ENCODE data around the gene SUFU. TPM values are rescaled to one million over a fixed set of nuclear protein-coding genes. Genes with fewer than 3 reads are reported as not detected.

Gene SUFU
- total and polyA plus RNA-seq, 2 experiments from 2014 or later: 10.9 to 18.2 TPM

- Histone ChIP-seq H3K4me3 (no peak overlapping the region), H3K4me2 (no peak overlapping the region), H4K20me1 (ENCODE audit: insufficient read depth, poor library complexity, severe bottlenecking) (peaks cover 64% of the 10 kb centered on the region), H3K27ac (no peak overlapping the region), H2AFZ (no peak overlapping the region), H3K36me3 (replicated peaks; ENCODE audit: insufficient read depth, low read depth) (no peaks in the 10 kb centered on the region), H3K9me3 (ENCODE audit: low read depth) (no peaks in the 10 kb centered on the region), H3K4me1 (ENCODE audit: insufficient read depth) (no peaks in the 10 kb centered on the region), H3K79me2 (peaks cover 80% of the 10 kb centered on the region), H3K27me3 (no peaks in the 10 kb centered on the region), H3K9me2 (replicated peaks; ENCODE audit: insufficient read depth) (no peaks in the 10 kb centered on the region)
- no peak for TF ChIP-seq EZH2phosphoT487 (IDR thresholded peaks at IDR 0.05; ENCODE audit: low read depth, severe bottlenecking, unreplicated experiment)
- TF ChIP-seq CTCF (IDR thresholded peaks at IDR 0.05; ENCODE audit: poor library complexity): no peak
- TF ChIP-seq EZH2 (IDR thresholded peaks at IDR 0.05; ENCODE audit: borderline replicate concordance): no peak
- DNase-seq (ENCODE audit: low spot score): no peak
- WGBS (ENCODE audit: low lambda C conversion rate, missing lambda C conversion rate): over 99% methylated on average over 7 of the region's 7 CpGs
Measured at GRCh38 chr10:102492344-102492939, 11.3 kb upstream of the SUFU start.

- Histone ChIP-seq H3K4me3 (no peak overlapping the region), H3K27me3 (no peaks in the 10 kb centered on the region), H3K79me2 (peaks cover 86% of the 10 kb centered on the region), H3K4me2 (no peak overlapping the region), H4K20me1 (ENCODE audit: insufficient read depth, poor library complexity, severe bottlenecking) (peaks cover 69% of the 10 kb centered on the region), H3K9me2 (replicated peaks; ENCODE audit: insufficient read depth) (no peaks in the 10 kb centered on the region), H2AFZ (no peak overlapping the region), H3K27ac (no peak overlapping the region), H3K36me3 (replicated peaks; ENCODE audit: insufficient read depth, low read depth) (no peaks in the 10 kb centered on the region), H3K9me3 (ENCODE audit: low read depth) (no peaks in the 10 kb centered on the region), H3K4me1 (ENCODE audit: insufficient read depth) (no peaks in the 10 kb centered on the region)
- WGBS (ENCODE audit: low lambda C conversion rate, missing lambda C conversion rate): 53% methylated on average over 2 of the region's 2 CpGs
- DNase-seq (ENCODE audit: low spot score): peak; percentile 26
- TF ChIP-seq CTCF (IDR thresholded peaks at IDR 0.05; ENCODE audit: poor library complexity): no peak
- no peak for TF ChIP-seq EZH2phosphoT487 (IDR thresholded peaks at IDR 0.05; ENCODE audit: low read depth, severe bottlenecking, unreplicated experiment)
- no peak for TF ChIP-seq EZH2 (IDR thresholded peaks at IDR 0.05; ENCODE audit: borderline replicate concordance)
Measured at GRCh38 chr10:102492983-102493382, 10.8 kb upstream of the SUFU start.

GRCh38 chr10:102493771-102494170 is 10.0 kb upstream of the SUFU start:
- WGBS (ENCODE audit: low lambda C conversion rate, missing lambda C conversion rate): 100% methylated on average over 2 of the region's 2 CpGs
- H3K4me2 ChIP-seq: no peak overlapping the region
- no peak for TF ChIP-seq EZH2phosphoT487 (IDR thresholded peaks at IDR 0.05; ENCODE audit: low read depth, severe bottlenecking, unreplicated experiment)
- no peak for TF ChIP-seq CTCF (IDR thresholded peaks at IDR 0.05; ENCODE audit: poor library complexity)
- TF ChIP-seq EZH2 (IDR thresholded peaks at IDR 0.05; ENCODE audit: borderline replicate concordance): no peak
- H3K79me2 ChIP-seq: peaks cover 91% of the 10 kb centered on the region
- H3K27me3 ChIP-seq: no peaks in the 10 kb centered on the region
- H3K4me3 ChIP-seq: no peak overlapping the region
- no peaks in the 10 kb centered on the region for H3K9me2 ChIP-seq (replicated peaks; ENCODE audit: insufficient read depth)
- peaks cover 75% of the 10 kb centered on the region for H4K20me1 ChIP-seq (ENCODE audit: insufficient read depth, poor library complexity, severe bottlenecking)
- no peaks in the 10 kb centered on the region for H3K4me1 ChIP-seq (ENCODE audit: insufficient read depth)
- no peak overlapping the region for H2AFZ ChIP-seq
- DNase-seq (ENCODE audit: low spot score): no peak
- no peaks in the 10 kb centered on the region for H3K36me3 ChIP-seq (replicated peaks; ENCODE audit: insufficient read depth, low read depth)
- H3K27ac ChIP-seq: no peak overlapping the region
- no peaks in the 10 kb centered on the region for H3K9me3 ChIP-seq (ENCODE audit: low read depth)
